ENCODE results near the gene PPP2R1B. TPM values are rescaled to one million over a fixed set of nuclear protein-coding genes. Genes with fewer than 3 reads are reported as not detected.

The PPP2R1B gene
- total RNA-seq, 1 donor: 19.9 TPM

GRCh38 chr11:111797145-111797581 is 31.0 kb upstream of the PPP2R1B start:
- Histone ChIP-seq H4K20me1 (ENCODE audit: insufficient read depth, low read length) (no peaks in the 10 kb centered on the region), H3K27me3 (ENCODE audit: insufficient read depth, low read length) (no peaks in the 10 kb centered on the region), H3K79me2 (ENCODE audit: insufficient read depth, low read length) (no peaks in the 10 kb centered on the region), H3K4me3 (ENCODE audit: insufficient read depth, low read length) (no peak overlapping the region), H3K36me3 (ENCODE audit: insufficient read depth, low read length) (no peaks in the 10 kb centered on the region), H3K9me3 (ENCODE audit: low read depth, low read length) (no peaks in the 10 kb centered on the region), H3K4me2 (ENCODE audit: insufficient read depth, low read length) (no peak overlapping the region), H3K4me1 (ENCODE audit: insufficient read depth, low read length) (peaks cover 30% of the 10 kb centered on the region), H3K27ac (ENCODE audit: low read depth, low read length) (no peak overlapping the region), H2AFZ (ENCODE audit: low read length) (no peak overlapping the region)
- no peak for TF ChIP-seq CTCF (IDR thresholded peaks at IDR 0.05; ENCODE audit: extremely low read depth, low read depth, low read length)
- no peak for DNase-seq (ENCODE audit: insufficient read length, low spot score, missing footprints)

DNA sequence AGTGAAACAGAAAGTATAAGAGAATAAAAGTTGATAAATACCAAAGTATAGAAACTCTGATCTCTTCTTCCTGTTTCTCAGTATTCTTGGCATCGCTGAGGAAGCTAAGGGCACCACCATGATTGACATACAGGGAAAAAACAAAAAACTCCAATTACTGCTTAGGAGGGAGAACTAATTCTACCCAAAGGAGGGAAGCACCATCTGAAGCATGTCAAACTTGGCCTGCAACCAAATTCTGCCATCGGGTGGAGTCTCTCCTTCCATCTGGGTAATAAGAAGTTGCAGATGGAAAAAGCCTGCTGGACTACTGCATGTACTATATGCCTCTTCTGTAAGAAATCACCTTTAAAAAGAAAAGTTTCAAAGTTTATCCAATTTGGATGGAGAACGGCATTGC is 30.5 kb upstream of the PPP2R1B start:
- H3K4me1 ChIP-seq (ENCODE audit: insufficient read depth, low read length): peaks cover 30% of the 10 kb centered on the region
- no peaks in the 10 kb centered on the region for H3K9me3 ChIP-seq (ENCODE audit: low read depth, low read length)
- no peaks in the 10 kb centered on the region for H3K36me3 ChIP-seq (ENCODE audit: insufficient read depth, low read length)
- no peak overlapping the region for H2AFZ ChIP-seq (ENCODE audit: low read length)
- H4K20me1 ChIP-seq (ENCODE audit: insufficient read depth, low read length): no peaks in the 10 kb centered on the region
- no peak for TF ChIP-seq CTCF (IDR thresholded peaks at IDR 0.05; ENCODE audit: extremely low read depth, low read depth, low read length)
- H3K27me3 ChIP-seq (ENCODE audit: insufficient read depth, low read length): no peaks in the 10 kb centered on the region
- no peaks in the 10 kb centered on the region for H3K79me2 ChIP-seq (ENCODE audit: insufficient read depth, low read length)
- no peak for DNase-seq (ENCODE audit: insufficient read length, low spot score, missing footprints)
- no peak overlapping the region for H3K4me3 ChIP-seq (ENCODE audit: insufficient read depth, low read length)
- peak overlapping the region; percentile 75 for H3K27ac ChIP-seq (ENCODE audit: low read depth, low read length)
- no peak overlapping the region for H3K4me2 ChIP-seq (ENCODE audit: insufficient read depth, low read length)

- H3K4me1 ChIP-seq (ENCODE audit: insufficient read depth, low read length): peaks cover 30% of the 10 kb centered on the region
- H3K27ac ChIP-seq (ENCODE audit: low read depth, low read length): peak overlapping the region; percentile 75
- no peaks in the 10 kb centered on the region for H3K27me3 ChIP-seq (ENCODE audit: insufficient read depth, low read length)
- no peak for TF ChIP-seq CTCF (IDR thresholded peaks at IDR 0.05; ENCODE audit: extremely low read depth, low read depth, low read length)
- no peak overlapping the region for H2AFZ ChIP-seq (ENCODE audit: low read length)
- no peaks in the 10 kb centered on the region for H4K20me1 ChIP-seq (ENCODE audit: insufficient read depth, low read length)
- no peaks in the 10 kb centered on the region for H3K9me3 ChIP-seq (ENCODE audit: low read depth, low read length)
- DNase-seq (ENCODE audit: insufficient read length, low spot score, missing footprints): peak; percentile 61
- H3K79me2 ChIP-seq (ENCODE audit: insufficient read depth, low read length): no peaks in the 10 kb centered on the region
- no peaks in the 10 kb centered on the region for H3K36me3 ChIP-seq (ENCODE audit: insufficient read depth, low read length)
- no peak overlapping the region for H3K4me3 ChIP-seq (ENCODE audit: insufficient read depth, low read length)
- H3K4me2 ChIP-seq (ENCODE audit: insufficient read depth, low read length): no peak overlapping the region
Measured at GRCh38 chr11:111795334-111795985, 29.3 kb upstream of the PPP2R1B start.

- Histone ChIP-seq H3K4me3 (ENCODE audit: insufficient read depth, low read length) (no peak overlapping the region), H3K4me1 (ENCODE audit: insufficient read depth, low read length) (peaks cover 30% of the 10 kb centered on the region), H3K4me2 (ENCODE audit: insufficient read depth, low read length) (peak overlapping the region; percentile 35), H3K27ac (ENCODE audit: low read depth, low read length) (peak overlapping the region; percentile 67), H3K27me3 (ENCODE audit: insufficient read depth, low read length) (no peaks in the 10 kb centered on the region), H4K20me1 (ENCODE audit: insufficient read depth, low read length) (no peaks in the 10 kb centered on the region), H3K36me3 (ENCODE audit: insufficient read depth, low read length) (no peaks in the 10 kb centered on the region), H2AFZ (ENCODE audit: low read length) (no peak overlapping the region), H3K9me3 (ENCODE audit: low read depth, low read length) (no peaks in the 10 kb centered on the region), H3K79me2 (ENCODE audit: insufficient read depth, low read length) (no peaks in the 10 kb centered on the region)
- TF ChIP-seq CTCF (IDR thresholded peaks at IDR 0.05; ENCODE audit: extremely low read depth, low read depth, low read length): no peak
- DNase-seq (ENCODE audit: insufficient read length, low spot score, missing footprints): peak; percentile 90
Measured at GRCh38 chr11:111793863-111794262, 27.7 kb upstream of the PPP2R1B start.
